CD4-positive, alpha-beta T cell treated with Interleukin-15 for 4 hours (primary cell): ENCODE results near the gene ACE2.

Experiments
- DNase-seq: peaks from one replicate; pipeline ENCODE4 v3.0.0-alpha.2; 2020; ENCODE audit warnings: low spot score

ACE2 gene

DNA sequence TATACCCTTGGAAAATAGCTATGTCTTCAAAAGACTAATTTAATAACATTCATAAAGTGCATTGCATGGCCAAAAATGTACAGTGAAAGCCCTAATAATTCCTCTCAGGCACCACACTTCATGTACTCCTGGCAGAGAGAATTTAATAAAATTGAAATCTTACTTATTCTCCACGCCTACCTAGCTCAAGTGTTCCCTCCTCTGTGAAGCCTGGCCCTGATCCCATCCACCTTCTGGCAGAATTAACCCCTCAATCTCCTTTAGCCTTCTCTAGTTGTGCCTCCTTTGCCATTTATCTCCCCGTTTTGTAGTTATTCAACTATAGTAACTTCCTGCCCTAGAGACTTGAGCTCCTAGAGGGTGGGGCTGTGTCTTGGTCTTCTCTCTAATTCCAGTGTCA is 26.7 kb downstream of the ACE2 start:
- no peak for DNase-seq

DNA sequence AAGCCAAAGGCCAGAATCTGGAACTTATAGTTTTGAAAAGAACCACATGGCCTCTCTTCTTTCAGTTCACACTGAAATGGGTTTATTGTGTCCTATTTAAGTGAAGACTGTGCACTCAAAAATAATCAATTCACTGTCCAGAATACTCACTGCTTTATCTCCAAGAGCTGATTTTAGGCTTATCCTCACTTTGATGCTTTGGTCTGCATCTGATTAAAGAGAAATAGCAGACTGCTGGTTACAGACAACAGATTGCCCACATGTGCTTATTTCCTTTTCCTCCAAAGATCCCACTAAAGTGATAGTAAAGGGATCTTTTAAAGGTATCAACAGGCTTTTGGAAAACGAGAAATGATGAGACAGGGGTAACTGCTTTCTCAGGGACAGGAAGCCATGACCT is 30.6 kb downstream of the ACE2 start:
- no peak for DNase-seq

DNA sequence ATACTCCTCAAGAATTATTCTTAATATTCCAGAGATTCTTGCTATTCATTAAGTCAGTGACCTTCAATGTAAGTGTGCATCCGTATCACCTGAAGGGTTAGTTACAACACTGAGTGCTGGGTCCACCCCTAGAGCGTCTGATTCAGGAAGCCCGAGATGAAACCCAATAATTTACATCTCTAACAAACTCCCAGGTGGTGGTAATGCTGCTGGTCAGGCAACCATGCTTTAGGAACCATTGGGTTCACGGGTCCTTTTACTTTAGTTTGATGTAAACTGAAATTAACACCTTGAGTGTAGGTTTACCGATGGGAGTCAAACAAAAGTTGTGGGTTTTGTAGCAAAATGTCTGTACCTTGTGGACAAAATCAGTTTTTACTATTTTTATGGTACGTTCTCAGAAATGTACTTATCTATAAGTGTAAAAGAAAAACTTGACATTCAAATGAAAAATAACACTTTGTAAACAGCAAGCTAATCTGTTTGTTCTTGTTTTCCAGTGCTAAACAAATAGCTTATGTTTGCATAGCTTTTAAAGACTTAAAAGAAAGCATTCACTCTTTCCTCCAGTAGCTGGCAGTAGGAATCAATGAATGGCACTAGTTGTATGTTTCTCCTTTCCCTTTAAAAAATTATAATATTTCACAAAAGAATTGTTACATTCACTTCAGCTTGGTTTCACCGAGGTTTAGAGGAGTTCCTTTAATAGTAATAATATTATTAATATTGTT is 32.7 kb downstream of the ACE2 start:
- DNase-seq: no peak

DNA sequence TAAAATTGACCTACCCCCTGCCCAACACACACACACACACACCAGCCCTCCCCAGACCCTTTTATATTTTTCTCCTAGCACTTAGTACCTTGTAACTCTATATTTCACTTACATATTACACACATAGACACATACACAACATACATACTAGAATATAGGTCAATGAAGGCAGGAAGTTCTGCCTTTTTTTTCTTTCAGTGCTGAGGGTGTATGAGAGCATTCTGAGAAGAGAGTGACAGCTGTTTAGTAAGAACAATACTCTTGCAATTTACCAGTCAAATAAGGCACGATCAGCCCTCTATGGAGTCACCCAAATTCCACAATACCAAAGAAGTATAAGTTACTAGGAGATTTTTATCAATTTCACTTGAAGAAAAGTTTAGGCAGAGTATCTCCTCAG is 33.5 kb downstream of the ACE2 start:
- no peak for DNase-seq

DNA sequence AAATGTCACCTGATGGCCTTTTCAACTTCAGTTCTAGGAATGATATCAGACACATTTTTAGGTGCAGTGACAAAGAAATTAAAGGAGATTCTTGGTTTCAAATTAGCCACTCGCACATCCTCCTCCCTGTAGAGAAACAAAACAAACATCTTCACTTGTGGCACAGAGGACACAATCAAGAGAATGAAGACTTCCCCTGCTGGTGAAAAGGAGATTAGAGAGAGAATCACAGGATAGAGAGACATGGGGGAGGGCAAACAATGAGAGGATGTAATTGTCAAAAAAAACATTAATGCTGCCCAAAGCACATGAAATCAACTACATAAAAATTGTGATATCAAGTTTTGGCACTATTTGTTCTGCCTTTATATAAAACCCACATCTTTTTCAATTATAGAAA is 34.5 kb downstream of the ACE2 start:
- no peak for DNase-seq

DNA sequence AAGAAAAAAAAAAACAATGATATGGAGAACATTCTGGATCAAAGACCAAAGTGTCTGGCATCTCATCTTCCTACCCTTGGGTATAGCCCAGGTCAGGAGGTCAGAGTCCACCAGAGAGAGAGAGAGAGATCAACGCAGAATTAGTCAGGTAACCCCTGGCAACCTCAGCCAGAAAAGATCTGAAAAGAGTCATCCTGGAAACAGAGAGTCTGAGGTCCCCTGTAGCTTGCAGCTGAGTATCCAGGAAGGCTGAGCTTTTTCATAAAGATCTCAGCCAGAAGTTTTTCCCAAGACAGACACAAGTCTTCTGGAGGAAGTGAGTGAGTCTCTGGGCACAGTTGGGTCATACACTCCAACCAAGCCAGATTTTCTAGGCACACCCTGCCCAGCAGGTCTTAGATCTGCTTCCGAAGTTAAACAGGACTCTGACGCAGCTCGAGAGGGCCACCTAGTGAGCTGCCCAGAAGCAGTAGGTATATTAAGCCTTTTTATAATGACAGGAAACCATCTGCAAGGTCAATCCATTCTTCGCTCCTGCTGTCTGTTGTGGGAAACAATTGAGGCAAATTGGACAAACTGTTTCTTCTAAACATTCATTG is 35.7 kb downstream of the ACE2 start:
- DNase-seq: no peak

DNA sequence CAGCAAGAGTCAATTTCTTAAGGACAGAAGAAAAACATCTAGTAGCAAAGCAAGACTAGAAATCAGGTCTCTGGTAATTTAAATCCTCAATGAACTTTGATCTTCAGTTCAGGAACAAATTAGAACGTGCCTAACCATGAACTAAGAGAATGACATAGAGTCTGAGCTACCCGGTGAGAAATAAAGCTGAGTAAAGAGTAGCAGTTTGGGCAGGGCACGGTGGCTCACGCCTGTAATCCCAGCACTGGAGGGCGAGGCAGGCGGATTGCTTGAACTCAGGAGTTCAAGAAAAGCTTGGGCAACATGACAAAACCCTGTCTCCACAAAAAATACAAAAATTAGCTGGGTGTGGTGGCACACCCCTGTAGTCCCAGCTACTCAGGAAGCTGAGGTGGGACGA is 37.7 kb downstream of the ACE2 start:
- no peak for DNase-seq

DNA sequence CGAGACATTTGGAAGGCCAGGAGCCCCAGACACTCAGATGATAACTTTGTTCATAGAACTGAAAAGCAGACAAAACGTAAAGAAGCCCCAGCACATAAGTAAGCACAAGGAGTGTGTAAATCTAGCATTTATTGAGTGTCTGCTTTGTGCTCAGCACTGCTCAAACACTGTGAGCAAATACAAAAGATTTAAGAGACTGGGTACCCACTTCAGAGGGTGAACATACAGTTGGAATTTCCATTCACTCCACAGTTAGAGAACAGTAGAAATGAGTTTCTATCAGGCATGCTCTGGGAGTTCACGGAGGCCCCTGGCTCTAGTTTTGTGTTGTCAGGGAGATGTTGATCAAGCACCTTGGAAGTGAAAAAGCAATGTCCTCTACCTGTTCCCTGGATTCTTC is 39.8 kb downstream of the ACE2 start:
- no peak for DNase-seq

DNA sequence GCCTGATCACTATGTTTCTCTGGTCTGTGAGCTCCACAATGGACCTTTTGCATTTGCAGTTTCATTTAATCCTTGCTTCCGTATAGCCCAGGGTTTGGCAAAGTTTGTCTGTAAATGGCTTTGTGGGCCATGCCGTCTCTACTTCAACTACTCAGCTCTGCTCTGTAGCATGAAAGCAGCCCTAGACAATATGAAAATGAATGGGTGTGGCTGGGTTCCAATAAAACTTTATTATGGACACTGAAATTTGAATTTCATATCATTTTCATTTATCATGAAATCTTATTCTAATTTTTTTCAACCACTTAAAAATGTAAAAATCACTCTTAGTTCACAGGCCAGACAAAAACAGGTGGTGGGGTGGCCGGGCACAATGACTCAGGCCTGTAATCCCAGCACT is 41.5 kb downstream of the ACE2 start:
- no peak for DNase-seq

DNA sequence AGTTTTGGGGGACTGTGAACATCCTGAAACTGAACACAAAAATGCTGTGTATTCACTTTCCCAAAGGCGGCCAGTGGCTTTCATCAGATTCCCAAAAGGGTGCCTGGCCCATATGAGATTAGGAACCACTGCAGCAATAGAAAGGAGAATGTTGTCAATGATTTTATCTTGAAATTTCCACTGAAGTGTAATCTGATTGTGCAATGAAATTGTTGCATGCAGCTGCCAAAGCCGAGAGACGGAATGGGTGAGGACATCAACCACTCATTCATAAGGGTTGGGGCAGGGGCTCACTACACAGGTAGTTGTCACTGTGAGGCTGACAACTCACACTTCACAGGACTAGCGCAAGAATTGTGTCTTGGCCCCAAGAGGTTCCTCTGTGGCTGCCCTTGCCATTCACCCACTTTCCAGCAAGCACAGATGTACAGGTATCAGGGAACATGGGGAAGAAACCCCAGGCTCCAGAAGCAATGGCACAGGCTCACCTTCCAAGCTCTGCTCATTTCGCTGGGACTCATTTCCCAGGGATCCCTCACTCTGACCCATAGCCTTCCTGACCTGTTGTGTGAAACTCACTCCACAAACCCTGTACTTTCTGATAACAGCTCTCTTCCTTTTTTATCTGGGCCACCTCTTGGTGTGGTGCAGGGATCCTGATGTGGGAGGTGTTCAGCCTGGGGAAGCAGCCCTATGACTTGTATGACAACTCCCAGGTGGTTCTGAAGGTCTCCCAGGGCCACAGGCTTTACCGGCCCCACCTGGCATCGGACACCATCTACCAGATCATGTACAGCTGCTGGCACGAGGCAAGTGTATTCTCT is 51.4 kb downstream of the ACE2 start:
- no peak for DNase-seq

DNA sequence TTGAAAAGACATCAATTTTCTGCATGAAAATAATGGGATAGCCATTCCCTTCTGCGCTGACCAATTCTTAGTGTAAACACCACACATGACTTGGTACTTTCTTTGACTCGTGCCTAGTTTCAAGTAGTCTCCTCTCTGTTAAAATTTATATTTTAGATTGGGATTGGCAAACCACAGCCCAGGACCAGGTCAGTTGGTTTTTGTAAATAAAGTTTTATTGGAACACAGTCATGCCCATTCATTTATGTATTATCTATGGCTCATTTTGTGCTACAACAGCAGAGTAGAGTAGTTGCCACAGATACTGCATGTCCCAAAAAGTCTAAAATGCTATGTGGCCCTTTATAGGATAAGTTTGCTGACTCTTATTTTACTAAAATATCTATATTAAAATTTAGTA is 53.4 kb downstream of the ACE2 start:
- no peak for DNase-seq

DNA sequence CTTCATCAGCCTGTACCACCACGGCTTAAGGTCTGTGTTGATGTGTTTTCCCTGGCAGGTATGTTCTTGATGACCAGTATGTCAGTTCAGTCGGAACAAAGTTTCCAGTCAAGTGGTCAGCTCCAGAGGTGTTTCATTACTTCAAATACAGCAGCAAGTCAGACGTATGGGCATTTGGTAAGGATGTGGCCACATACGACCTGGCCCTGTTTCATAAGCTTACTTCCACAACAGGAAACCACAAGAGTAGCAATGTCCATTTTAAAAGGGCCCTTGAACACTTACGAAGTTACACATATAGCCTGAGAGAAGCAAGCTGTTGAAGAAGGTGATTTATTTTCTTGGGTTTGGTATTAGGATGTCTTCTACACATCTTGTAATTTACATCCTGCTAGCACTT is 54.0 kb downstream of the ACE2 start:
- DNase-seq: no peak

DNA sequence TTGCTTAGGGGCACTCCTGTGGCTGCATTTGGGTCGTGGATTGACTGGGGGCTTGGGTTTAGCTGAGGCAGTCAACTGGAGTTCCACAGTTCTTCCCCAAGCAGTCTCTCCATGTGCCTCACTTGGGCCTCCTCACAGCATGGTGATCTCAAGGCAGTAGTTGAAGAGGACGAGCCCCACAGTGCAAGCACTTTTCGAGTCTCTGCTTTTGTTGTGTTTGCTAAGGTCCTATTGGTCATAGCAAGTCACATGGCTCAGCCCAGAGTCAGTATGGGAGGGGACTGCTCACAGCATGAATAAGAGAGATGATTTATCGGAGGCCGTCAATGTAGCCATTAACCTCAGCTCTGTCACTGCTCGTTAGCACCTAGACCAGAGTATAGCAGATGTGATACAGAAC is 70.4 kb downstream of the ACE2 start:
- DNase-seq: no peak

DNA sequence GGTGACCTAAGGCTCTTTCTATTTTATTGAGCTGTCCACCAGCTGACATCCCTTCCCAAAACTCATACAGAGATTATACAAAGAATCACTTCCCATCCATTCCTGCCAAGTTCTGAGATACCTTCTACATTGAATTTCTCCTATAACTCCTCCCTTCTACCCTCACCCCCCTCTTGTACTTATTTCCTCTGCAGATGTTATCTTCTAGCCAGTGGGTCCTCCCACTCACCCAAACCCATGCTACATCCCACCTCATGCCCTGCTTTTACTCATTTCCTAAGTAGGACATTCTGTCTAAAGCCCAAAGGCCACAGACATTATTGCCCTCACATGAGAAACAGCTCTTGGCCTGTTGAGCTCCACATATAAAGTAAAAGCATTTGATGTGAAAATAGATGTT is 71.6 kb downstream of the ACE2 start:
- DNase-seq: no peak

DNA sequence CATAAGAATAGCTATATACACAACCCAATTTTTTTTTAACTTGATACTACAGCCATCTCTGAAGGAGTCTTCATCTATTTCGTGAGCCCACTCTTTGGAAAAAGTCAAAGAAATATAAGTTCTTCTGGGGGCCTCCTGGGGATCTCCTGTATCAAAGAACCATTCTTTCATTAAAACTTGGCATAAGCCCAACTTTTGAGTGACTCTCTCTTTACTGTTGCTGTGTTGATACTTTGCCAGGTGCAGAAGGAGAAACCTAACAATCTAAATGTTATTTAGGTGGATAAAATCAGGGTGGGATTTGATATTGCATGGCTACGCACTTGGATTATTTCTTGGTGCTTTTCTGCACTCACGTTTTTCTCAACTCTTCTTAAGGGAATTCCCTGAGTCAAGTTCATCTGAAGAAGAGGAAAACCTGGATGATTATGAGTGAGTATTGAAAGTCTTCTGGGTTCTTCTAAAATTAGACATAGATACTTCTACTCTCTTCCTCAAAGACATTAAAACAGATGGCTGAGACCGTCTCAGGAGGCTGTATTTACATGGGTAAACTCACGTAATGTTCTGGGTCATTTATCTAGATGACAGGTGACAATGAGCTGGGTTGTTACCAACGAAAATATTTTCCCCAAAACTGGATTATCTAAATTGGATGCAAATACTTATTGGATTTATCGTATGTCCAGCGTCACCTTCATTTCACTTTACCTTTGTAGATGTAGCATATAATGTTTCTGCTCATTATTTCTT is 74.9 kb downstream of the ACE2 start:
- DNase-seq: no peak

DNA sequence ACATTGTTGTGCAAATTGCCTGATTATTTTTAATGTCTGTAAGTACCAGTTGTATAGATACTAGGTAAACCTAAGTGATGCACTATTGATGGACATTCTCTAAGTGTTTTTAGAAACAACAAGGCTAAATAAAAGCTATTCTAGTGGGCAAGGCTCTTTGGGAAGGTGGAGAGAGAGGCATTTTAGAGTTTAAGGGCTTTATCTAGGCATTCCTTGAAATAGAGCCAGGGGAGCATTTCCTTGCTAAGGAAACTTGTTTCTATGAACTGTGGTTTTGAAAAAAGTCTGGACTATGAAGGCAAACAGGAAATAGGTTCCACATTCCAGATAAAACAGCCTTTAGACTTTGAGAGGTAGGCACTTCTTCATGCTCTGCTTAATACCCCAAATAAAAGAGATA is 76.3 kb downstream of the ACE2 start:
- no peak for DNase-seq

DNA sequence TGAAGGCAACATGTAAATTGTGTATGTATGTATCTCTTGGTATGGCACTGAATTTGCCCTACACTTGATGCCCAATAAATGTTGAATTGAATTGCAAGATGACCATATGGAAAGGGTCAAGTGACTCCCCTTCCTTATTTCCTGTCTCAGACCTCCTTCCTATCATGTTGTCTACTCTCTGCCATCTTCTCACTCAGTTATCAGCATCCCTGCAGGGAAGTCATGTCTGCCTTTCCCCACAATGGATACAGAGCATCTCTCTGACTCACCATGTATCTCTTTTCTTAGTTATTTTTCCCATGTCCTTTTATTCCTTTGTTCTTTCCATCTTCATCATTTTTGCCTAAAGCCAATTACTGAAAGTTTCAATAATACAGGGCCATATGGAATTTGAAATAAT is 77.7 kb downstream of the ACE2 start:
- no peak for DNase-seq

DNA sequence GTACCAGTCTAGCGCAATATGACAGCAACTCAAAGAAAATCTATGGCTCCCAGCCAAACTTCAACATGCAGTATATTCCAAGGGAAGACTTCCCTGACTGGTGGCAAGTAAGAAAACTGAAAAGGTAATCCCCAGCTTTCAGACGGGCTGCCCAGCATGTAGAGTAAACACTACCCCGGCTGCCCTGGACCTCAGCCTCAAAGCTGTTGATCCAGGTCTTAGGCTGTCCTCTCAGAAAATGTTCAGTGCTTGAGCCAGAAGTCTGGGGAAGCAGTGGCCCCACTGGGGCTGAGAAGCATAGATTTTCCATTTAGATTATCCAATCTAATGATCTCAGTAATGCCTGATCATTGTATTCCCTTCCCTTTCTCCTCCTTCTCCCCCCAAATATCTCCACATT is 78.3 kb downstream of the ACE2 start:
- no peak for DNase-seq

DNA sequence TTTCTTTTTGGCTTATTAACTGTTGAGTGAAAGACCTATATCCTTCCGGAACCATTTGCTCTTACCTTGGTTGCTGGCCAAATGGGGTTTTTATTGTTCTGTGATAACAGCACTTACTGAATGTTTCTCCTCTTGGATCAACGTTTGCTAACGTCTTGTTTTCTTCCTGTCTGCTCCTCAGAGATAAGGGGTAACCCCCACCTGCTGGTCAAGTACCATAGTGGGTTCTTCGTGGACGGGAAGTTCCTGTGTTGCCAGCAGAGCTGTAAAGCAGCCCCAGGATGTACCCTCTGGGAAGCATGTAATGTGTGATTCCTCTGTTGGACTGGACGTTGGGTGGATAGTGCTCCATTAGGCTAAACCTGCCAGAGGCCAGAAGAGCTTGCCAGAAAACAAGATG is 84.8 kb downstream of the ACE2 start:
- DNase-seq: no peak

DNA sequence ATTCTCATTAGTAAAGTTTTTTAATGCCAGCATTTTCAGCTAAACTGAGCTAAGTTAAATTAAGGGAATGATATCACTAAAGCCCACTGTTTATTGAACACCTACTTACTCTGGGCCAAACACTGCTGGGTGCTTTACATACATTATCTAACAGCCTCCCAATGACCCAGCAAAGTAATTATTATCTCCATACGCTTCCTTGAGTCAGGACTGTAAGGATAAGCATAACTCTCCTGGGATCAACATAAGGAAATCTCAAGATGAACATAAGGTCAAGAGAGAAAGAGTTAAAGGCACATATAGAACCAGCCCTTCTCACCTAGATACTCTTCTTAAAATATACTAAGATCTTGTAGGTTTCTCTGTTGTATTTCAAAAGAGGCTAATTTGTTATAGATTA is 86.5 kb downstream of the ACE2 start:
- no peak for DNase-seq

DNA sequence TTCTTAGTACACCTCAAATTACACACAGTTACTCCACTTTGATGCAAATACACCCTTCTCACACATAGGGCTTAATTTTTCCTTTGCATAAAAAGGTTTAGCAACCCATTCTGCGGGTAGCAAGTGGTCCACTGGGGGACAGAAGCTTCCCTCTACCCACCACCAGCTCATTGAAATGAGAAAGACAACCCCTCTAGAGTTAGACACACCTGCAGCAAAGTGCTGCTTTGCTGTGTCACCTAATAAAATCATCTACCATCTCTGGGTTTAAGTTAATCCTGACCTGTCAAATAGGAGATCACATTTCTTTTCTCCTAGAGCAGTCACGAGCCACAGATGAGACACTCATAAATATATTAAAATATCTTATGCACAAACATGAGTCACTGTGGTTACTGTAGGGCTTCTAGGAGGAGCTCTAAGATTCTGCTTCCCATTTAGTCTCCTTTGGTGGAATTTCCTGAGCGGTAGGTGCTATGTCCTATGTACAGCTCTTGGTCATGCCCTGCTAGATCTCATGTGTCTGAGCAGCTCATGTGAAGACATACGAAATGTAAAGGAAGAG is 88.3 kb downstream of the ACE2 start:
- DNase-seq: no peak

DNA sequence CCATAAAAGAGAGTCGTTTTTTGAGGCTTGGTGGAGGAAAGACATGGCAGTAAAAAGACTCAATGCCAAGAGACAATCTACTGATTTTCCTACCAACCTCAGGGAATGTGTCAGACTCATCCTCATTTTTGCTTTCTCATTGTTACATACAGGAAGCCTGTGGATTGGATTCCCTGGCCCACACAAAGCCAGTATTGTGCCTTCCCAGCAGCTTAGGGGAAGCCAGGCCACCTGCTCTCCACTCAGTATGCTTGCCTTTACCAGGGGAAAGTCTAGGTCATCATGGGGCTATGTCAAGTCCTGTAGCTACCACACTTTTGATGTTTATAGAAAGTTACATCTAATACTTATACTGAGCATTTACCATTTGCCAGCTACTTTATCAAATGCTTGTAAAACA is 89.2 kb downstream of the ACE2 start:
- no peak for DNase-seq
